ENCODE measurements around the gene CHMP1A.

DNA sequence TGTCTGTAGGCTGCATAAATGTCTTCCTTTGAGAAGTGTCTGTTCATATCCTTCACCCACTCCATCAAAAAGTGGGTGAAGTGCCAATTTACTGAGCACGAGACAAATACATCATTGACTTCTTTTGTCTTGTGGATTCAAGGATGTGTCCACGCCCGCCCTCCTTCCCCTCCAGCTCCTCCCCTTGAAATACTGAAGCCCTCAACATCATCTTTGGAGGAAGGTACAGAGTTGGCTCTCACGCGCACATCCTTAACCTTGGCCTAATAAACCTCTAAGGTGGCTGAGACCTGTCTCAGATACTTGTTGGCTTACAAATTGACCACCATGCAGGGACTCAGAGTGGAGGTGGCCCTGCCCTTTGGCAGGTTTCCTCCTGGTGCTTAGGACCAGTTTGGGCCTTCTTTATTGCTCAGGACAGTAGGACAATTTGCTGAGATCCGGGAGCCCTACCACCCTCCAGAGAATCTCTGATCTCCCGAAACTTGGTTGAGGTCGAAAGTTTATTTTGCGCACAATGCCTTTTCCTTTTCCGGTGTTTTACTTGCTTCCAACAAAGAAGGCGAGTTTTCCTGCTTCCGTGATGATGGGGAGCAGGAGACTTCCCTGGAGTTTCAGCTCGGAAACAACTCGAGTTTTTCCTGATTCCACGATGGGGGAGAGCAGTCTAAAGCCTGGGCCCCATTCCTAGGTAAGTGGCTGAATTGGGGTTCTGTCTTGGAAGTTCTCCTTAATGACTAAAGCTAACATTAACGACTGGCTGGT, 14.9 kb upstream of the CHMP1A start:
- TF ChIP-seq POLR2A (IDR thresholded peaks at IDR 0.05), result no peak
- TF ChIP-seq CTCF (IDR thresholded peaks at IDR 0.05), result no peak
